GM10266 (cell line): Measurements from ENCODE around the gene OR52B2.

Experiments
- DNase-seq: peaks from one replicate; pipeline ENCODE4 v3.0.0; 2012; ENCODE audit errors: extremely low spot score
- CTCF ChIP-seq: IDR thresholded peaks from 2 replicates; pipeline ENCODE4 v1.5.1; 2012; ENCODE audit warnings: mild to moderate bottlenecking, low read depth; ENCODE audit not compliant: control insufficient read depth, insufficient read depth; ENCODE audit errors: missing control alignments

Gene OR52B2

DNA sequence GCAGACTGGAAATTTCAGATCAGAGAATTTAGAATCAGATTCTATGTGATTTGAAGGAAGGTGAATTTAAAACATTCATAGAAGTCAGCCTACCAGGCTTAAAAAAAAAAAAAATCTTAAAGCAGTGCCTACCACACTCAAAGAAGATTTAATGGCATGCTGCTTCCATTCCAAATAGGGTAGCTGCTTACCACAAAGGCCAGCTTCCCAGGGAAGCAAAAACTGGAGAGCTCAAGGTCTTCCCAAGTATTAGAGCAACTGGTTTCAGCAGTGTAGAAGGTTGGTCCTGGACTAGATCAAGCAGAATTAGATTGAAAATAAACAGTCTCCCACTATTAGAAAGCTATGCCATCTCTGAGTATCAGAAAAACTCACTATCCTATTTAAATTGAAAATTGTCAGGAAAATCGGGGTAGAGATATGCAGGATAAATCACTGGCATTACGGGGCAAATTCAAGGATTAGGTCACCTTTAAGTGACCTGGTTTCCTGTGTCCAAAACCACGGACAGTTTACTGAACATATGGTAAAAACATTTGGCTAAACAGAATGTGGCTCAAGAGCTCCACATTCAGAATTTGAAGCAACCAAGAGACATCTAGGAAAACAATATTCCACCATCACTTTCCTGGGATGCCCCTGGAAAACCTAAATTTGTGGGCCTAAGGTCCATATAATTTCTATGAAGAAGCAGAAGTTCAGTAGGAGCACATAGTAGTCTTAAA, 36.5 kb upstream of the OR52B2 start:
- no peak for DNase-seq
- no peak for TF ChIP-seq CTCF

GRCh38 chr11:6205366-6205765, 35.2 kb upstream of the OR52B2 start, which contains the start of gene C11orf42:
Gene C11orf42, plus strand, starts transcription at chr11:6205557. Its CDS starts 59 bp downstream, at chr11:6205616.
- no peak for DNase-seq
- TF ChIP-seq CTCF: no peak

DNA sequence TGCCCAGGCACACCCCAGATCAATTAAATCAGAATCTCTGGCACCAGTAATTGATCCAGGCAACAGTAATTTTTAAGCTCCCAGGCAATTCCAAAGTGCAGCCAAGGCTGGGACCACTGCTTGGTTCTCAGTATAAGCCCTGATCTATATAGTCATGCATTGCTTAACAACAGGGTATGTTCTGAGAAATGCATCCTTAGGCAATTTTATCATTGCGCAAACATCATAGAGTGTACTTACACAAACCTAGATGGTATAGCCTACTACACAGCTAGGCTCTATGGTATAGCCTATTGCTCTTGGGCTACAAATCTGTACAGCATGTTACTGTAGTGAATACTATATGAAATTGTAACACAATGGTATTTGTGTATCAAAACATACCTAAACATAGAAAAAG, 34.6 kb upstream of the OR52B2 start:
- DNase-seq: no peak
- TF ChIP-seq CTCF: no peak

- TF ChIP-seq CTCF: no peak
- peak; percentile 29 for DNase-seq
These were observed 33.2 kb upstream of the OR52B2 start for GRCh38 chr11:6203327-6203726.

- no peak for DNase-seq
- no peak for TF ChIP-seq CTCF
These were observed 31.9 kb upstream of the OR52B2 start for GRCh38 chr11:6202041-6202440.

GRCh38 chr11:6201481-6201880, 31.4 kb upstream of the OR52B2 start:
- TF ChIP-seq CTCF: no peak
- no peak for DNase-seq

DNA sequence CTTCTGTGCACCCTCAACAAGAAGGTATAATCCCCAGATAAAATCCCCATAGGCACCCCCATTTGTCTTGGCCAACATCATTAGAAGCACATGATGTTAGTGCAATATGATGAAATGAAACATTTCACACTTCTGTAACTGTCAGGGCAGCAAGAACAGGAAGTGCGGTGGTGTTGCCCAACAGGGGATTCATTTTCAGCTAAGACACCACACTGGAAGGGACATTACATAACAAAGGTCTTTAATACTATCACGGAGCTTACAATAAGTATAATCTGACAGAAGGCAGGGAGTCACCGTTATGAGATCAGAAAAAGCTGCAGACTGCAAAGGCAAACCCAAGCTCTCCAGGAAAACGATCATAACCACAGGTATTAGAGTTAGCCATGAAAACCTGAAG, 30.8 kb upstream of the OR52B2 start:
- DNase-seq: no peak
- TF ChIP-seq CTCF: no peak
